Measurements from ENCODE around the gene ESPN.

Gene ESPN

GRCh38 chr1:6396998-6397397, 27.6 kb upstream of the ESPN start:
- H3K36me3 ChIP-seq (ENCODE audit: insufficient read depth, insufficient read length, low read length): no peaks in the 10 kb centered on the region
- H3K4me1 ChIP-seq (ENCODE audit: insufficient read depth, insufficient read length): no peaks in the 10 kb centered on the region
- no peak for DNase-seq (ENCODE audit: low read depth, low spot score)

GRCh38 chr1:6397844-6398441, 26.6 kb upstream of the ESPN start:
- no peak for DNase-seq (ENCODE audit: low read depth, low spot score)
- H3K27me3 ChIP-seq (ENCODE audit: insufficient read depth, insufficient read length): no peaks in the 10 kb centered on the region
- TF ChIP-seq SUZ12 (IDR thresholded peaks at IDR 0.05; ENCODE audit: extremely low read depth, insufficient read depth, insufficient read length): no peak
- TF ChIP-seq YY1 (IDR thresholded peaks at IDR 0.05; ENCODE audit: insufficient read depth, insufficient read length): no peak
- no peak for TF ChIP-seq ZNF274 (IDR thresholded peaks at IDR 0.05; ENCODE audit: low read depth, low read length)
- no peak overlapping the region for H3K4me3 ChIP-seq (ENCODE audit: insufficient read length, low read depth)
- no peaks in the 10 kb centered on the region for H3K36me3 ChIP-seq (ENCODE audit: insufficient read depth, insufficient read length, low read length)
- no peaks in the 10 kb centered on the region for H3K4me1 ChIP-seq (ENCODE audit: insufficient read depth, insufficient read length)
- no peak overlapping the region for H3K9ac ChIP-seq (ENCODE audit: insufficient read length, low read depth)
- no peaks in the 10 kb centered on the region for H3K9me3 ChIP-seq (ENCODE audit: insufficient read depth, low read length)

More at GRCh38 chr1:6396998-6397397, 27.6 kb upstream of the ESPN start:
- H3K9ac ChIP-seq (ENCODE audit: insufficient read length, low read depth): no peak overlapping the region
- H3K9me3 ChIP-seq (ENCODE audit: insufficient read depth, low read length): no peaks in the 10 kb centered on the region
- H3K4me3 ChIP-seq (ENCODE audit: insufficient read length, low read depth): no peak overlapping the region
- no peaks in the 10 kb centered on the region for H3K27me3 ChIP-seq (ENCODE audit: insufficient read depth, insufficient read length)
- TF ChIP-seq SUZ12 (IDR thresholded peaks at IDR 0.05; ENCODE audit: extremely low read depth, insufficient read depth, insufficient read length): no peak
- TF ChIP-seq ZNF274 (IDR thresholded peaks at IDR 0.05; ENCODE audit: low read depth, low read length): no peak
- TF ChIP-seq YY1 (IDR thresholded peaks at IDR 0.05; ENCODE audit: insufficient read depth, insufficient read length): no peak

- Histone ChIP-seq H3K9me3 (ENCODE audit: insufficient read depth, low read length) (no peaks in the 10 kb centered on the region), H3K4me3 (ENCODE audit: insufficient read length, low read depth) (no peak overlapping the region), H3K27me3 (ENCODE audit: insufficient read depth, insufficient read length) (no peaks in the 10 kb centered on the region), H3K4me1 (ENCODE audit: insufficient read depth, insufficient read length) (no peaks in the 10 kb centered on the region), H3K9ac (ENCODE audit: insufficient read length, low read depth) (no peak overlapping the region), H3K36me3 (ENCODE audit: insufficient read depth, insufficient read length, low read length) (no peaks in the 10 kb centered on the region)
- TF ChIP-seq ZNF274 (IDR thresholded peaks at IDR 0.05; ENCODE audit: low read depth, low read length) (no peak), YY1 (IDR thresholded peaks at IDR 0.05; ENCODE audit: insufficient read depth, insufficient read length) (no peak)
- DNase-seq (ENCODE audit: low read depth, low spot score): no peak
Measured at GRCh38 chr1:6399294-6399693, 25.3 kb upstream of the ESPN start.

GRCh38 chr1:6401673-6402072, 22.9 kb upstream of the ESPN start:
- no peak overlapping the region for H3K9ac ChIP-seq (ENCODE audit: insufficient read length, low read depth)
- DNase-seq (ENCODE audit: low read depth, low spot score): no peak
- no peaks in the 10 kb centered on the region for H3K4me1 ChIP-seq (ENCODE audit: insufficient read depth, insufficient read length)
- no peaks in the 10 kb centered on the region for H3K36me3 ChIP-seq (ENCODE audit: insufficient read depth, insufficient read length, low read length)
- no peak for TF ChIP-seq SUZ12 (IDR thresholded peaks at IDR 0.05; ENCODE audit: extremely low read depth, insufficient read depth, insufficient read length)
- no peak for TF ChIP-seq ZNF274 (IDR thresholded peaks at IDR 0.05; ENCODE audit: low read depth, low read length)
- TF ChIP-seq YY1 (IDR thresholded peaks at IDR 0.05; ENCODE audit: insufficient read depth, insufficient read length): no peak
- no peak overlapping the region for H3K4me3 ChIP-seq (ENCODE audit: insufficient read length, low read depth)
- H3K9me3 ChIP-seq (ENCODE audit: insufficient read depth, low read length): no peaks in the 10 kb centered on the region
- no peaks in the 10 kb centered on the region for H3K27me3 ChIP-seq (ENCODE audit: insufficient read depth, insufficient read length)

GRCh38 chr1:6408023-6408422, 16.6 kb upstream of the ESPN start:
- no peaks in the 10 kb centered on the region for H3K9me3 ChIP-seq (ENCODE audit: insufficient read depth, low read length)
- no peak overlapping the region for H3K4me3 ChIP-seq (ENCODE audit: insufficient read length, low read depth)
- TF ChIP-seq ZNF274 (IDR thresholded peaks at IDR 0.05; ENCODE audit: low read depth, low read length) (no peak), YY1 (IDR thresholded peaks at IDR 0.05; ENCODE audit: insufficient read depth, insufficient read length) (no peak), SUZ12 (IDR thresholded peaks at IDR 0.05; ENCODE audit: extremely low read depth, insufficient read depth, insufficient read length) (no peak)
- H3K9ac ChIP-seq (ENCODE audit: insufficient read length, low read depth): no peak overlapping the region
- no peak for DNase-seq (ENCODE audit: low read depth, low spot score)
- H3K36me3 ChIP-seq (ENCODE audit: insufficient read depth, insufficient read length, low read length): no peaks in the 10 kb centered on the region
- H3K27me3 ChIP-seq (ENCODE audit: insufficient read depth, insufficient read length): peaks cover 5% of the 10 kb centered on the region
- H3K4me1 ChIP-seq (ENCODE audit: insufficient read depth, insufficient read length): no peaks in the 10 kb centered on the region

- TF ChIP-seq ZNF274 (IDR thresholded peaks at IDR 0.05; ENCODE audit: low read depth, low read length): no peak
- TF ChIP-seq SUZ12 (IDR thresholded peaks at IDR 0.05; ENCODE audit: extremely low read depth, insufficient read depth, insufficient read length): no peak
- no peak for TF ChIP-seq YY1 (IDR thresholded peaks at IDR 0.05; ENCODE audit: insufficient read depth, insufficient read length)
- no peaks in the 10 kb centered on the region for H3K36me3 ChIP-seq (ENCODE audit: insufficient read depth, insufficient read length, low read length)
- no peaks in the 10 kb centered on the region for H3K9me3 ChIP-seq (ENCODE audit: insufficient read depth, low read length)
- no peak for DNase-seq (ENCODE audit: low read depth, low spot score)
- H3K9ac ChIP-seq (ENCODE audit: insufficient read length, low read depth): no peak overlapping the region
- H3K4me1 ChIP-seq (ENCODE audit: insufficient read depth, insufficient read length): no peaks in the 10 kb centered on the region
- peaks cover 12% of the 10 kb centered on the region for H3K27me3 ChIP-seq (ENCODE audit: insufficient read depth, insufficient read length)
- H3K4me3 ChIP-seq (ENCODE audit: insufficient read length, low read depth): no peak overlapping the region
Measured at GRCh38 chr1:6409053-6409452, 15.5 kb upstream of the ESPN start.

GRCh38 chr1:6409733-6410132, 14.8 kb upstream of the ESPN start:
- no peak for DNase-seq (ENCODE audit: low read depth, low spot score)
- Histone ChIP-seq H3K36me3 (ENCODE audit: insufficient read depth, insufficient read length, low read length) (no peaks in the 10 kb centered on the region), H3K27me3 (ENCODE audit: insufficient read depth, insufficient read length) (peaks cover 14% of the 10 kb centered on the region), H3K4me1 (ENCODE audit: insufficient read depth, insufficient read length) (no peaks in the 10 kb centered on the region), H3K9me3 (ENCODE audit: insufficient read depth, low read length) (no peaks in the 10 kb centered on the region), H3K9ac (ENCODE audit: insufficient read length, low read depth) (no peak overlapping the region), H3K4me3 (ENCODE audit: insufficient read length, low read depth) (no peak overlapping the region)
- no peak for TF ChIP-seq YY1 (IDR thresholded peaks at IDR 0.05; ENCODE audit: insufficient read depth, insufficient read length)
- no peak for TF ChIP-seq ZNF274 (IDR thresholded peaks at IDR 0.05; ENCODE audit: low read depth, low read length)
- TF ChIP-seq SUZ12 (IDR thresholded peaks at IDR 0.05; ENCODE audit: extremely low read depth, insufficient read depth, insufficient read length): no peak

All from NT2/D1 (cell line).